D721Med (cell line): Measurements from ENCODE around the gene KCNIP1.

Experiments
- DNase-seq: peaks from one replicate; pipeline ENCODE4 v3.0.0; 2011; ENCODE audit warnings: low spot score; ENCODE audit not compliant: insufficient read length
- FAIRE-seq: peaks from 2 replicates; lab custom pipeline; 2011; peaks lifted over from hg19 to GRCh38; lab: Jason Lieb, UNC
- TF ChIP-seq, protein P1 (sequence below): IDR thresholded peaks from 2 replicates; pipeline ENCODE4 v1.5.1; 2012; ENCODE audit warnings: mild to moderate bottlenecking, control low read depth; ENCODE audit not compliant: insufficient read depth; ENCODE audit errors: missing control alignments

The KCNIP1 gene

DNA sequence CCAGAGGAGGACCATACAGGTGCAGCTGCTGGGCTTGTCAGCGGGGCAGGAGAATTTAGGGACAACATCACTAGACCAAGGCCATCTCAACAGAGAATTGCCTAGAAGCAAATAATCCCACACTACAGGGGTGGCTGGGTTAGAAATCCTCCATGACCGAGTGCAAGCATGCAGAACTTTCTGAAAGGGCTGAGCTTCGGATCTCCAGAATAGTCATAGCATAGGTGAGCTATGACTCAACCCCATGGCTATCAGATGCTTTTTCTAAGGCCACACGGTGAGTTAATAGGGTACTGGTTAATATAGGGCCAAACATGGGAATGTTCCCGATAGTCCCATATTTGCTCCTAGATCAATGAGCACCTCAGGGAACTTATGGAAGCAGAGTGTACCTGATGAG lies 4.2 kb downstream of the KCNIP1 start:
- TF ChIP-seq, protein P1, sequence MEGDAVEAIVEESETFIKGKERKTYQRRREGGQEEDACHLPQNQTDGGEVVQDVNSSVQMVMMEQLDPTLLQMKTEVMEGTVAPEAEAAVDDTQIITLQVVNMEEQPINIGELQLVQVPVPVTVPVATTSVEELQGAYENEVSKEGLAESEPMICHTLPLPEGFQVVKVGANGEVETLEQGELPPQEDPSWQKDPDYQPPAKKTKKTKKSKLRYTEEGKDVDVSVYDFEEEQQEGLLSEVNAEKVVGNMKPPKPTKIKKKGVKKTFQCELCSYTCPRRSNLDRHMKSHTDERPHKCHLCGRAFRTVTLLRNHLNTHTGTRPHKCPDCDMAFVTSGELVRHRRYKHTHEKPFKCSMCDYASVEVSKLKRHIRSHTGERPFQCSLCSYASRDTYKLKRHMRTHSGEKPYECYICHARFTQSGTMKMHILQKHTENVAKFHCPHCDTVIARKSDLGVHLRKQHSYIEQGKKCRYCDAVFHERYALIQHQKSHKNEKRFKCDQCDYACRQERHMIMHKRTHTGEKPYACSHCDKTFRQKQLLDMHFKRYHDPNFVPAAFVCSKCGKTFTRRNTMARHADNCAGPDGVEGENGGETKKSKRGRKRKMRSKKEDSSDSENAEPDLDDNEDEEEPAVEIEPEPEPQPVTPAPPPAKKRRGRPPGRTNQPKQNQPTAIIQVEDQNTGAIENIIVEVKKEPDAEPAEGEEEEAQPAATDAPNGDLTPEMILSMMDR = no peak
- FAIRE-seq = no peak

GRCh38 chr5:170508660-170509347 lies 5.0 kb downstream of the KCNIP1 start:
- FAIRE-seq = no peak
- DNase-seq = no peak
- TF ChIP-seq, protein P1 = no peak

More for the DNA sequence above, 4.2 kb downstream of the KCNIP1 start:
- DNase-seq = no peak

- no peak for DNase-seq
- FAIRE-seq = no peak
- TF ChIP-seq, protein P1 = no peak
These were observed 5.5 kb downstream of the KCNIP1 start for GRCh38 chr5:170509348-170509660.

DNA sequence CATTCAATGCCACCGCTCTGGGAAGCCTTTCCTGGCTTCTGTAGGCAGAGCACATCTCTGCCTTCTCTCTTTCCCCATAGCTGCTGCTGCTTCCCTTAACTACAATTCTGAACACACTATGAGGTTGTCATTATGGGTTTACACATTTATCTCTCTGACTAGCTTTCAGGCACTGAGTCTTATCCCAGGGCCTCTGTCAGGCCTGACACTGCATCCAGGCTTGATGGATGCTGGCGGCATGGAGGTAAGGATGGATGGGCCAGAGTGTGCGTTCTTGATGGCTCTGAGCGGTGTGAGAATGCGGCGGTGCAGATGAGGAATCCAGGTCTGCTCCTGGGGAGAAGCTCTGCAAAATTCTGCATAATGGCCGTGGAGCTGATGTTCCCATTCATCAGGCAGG lies 6.3 kb downstream of the KCNIP1 start:
- DNase-seq (no peak), FAIRE-seq (no peak)
- TF ChIP-seq, protein P1 = no peak

DNA sequence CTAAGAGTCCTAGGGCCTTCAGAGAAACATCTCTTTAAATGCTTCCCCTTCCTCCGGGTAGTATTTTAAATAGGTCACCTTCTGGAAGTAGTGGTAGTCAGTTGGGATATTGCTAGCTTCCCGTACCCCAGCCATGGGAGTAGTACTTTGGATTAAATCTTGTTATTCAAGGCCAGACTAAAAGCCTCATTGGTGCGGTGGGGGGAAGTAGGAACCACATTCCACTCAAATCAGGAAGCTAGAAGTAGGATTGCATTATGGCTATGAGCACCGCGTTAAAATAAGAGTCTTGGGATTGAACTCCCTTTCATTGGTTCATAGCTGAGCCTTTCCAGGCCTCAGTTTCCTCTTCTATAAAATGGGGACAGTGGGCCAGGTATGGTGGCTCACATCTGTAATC lies 6.7 kb downstream of the KCNIP1 start:
- TF ChIP-seq, protein P1 = no peak
- FAIRE-seq (no peak), DNase-seq (no peak)

GRCh38 chr5:170511551-170512258 lies 7.9 kb downstream of the KCNIP1 start:
- TF ChIP-seq, protein P1 = no peak
- no peak for DNase-seq
- FAIRE-seq = no peak

- TF ChIP-seq, protein P1 = no peak
- DNase-seq (no peak), FAIRE-seq (no peak)
These were observed 10.2 kb downstream of the KCNIP1 start for GRCh38 chr5:170513856-170514525.
